HG03469 (cell line): Measurements from ENCODE around the gene FABP7.
A peak's percentile ranks its signal among the peaks of the same experiment; 100 is the strongest.

Source experiments
- ATAC-seq: cut with Tn5 transposase; IDR thresholded peaks from one replicate; pipeline ENCODE4 v1.9.1; 2021; ENCODE audit warnings: mild to moderate bottlenecking, moderate library complexity, moderate number of reproducible peaks; ENCODE audit not compliant: unreplicated experiment

Gene FABP7

DNA sequence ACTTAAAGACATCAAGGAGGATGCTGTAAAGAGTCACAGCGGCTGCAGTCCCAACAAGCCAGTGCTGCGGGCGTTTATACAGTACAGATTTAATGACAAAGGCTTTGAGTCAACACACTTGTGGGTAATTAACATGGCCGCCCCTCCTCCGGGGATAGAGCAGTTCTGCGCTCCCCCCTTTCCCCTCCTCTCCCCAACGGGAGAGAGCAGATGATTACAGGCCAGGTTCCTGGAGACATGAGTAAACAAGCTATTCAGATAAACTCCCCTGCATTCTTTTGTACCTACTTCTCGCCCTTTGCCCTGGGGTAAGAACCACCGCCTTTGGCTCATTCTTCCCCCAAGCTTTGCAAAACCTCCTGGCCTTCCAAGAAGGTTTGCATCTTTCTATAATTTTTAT is 23.6 kb upstream of the FABP7 start:
- no peak for ATAC-seq

DNA sequence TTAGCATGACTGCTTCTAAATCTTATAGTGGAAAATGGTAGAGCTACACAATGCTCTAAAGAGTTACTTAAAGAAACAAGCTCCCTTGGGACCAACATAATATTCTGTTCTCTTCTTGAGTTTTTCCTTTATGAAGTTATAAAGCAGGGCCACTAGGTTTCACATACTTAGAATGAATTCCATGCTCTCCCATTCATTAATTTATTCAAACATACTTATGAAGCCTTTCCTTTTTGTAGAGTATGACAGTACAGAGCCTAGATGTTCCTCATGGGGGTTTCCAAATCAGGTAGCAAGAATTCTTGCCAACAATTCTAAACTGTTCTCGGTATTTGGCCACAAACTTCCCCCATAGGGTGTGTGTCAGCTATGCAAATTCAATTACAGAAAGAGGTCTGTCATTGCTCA is 20.6 kb upstream of the FABP7 start:
- peak; percentile 99 for ATAC-seq

DNA sequence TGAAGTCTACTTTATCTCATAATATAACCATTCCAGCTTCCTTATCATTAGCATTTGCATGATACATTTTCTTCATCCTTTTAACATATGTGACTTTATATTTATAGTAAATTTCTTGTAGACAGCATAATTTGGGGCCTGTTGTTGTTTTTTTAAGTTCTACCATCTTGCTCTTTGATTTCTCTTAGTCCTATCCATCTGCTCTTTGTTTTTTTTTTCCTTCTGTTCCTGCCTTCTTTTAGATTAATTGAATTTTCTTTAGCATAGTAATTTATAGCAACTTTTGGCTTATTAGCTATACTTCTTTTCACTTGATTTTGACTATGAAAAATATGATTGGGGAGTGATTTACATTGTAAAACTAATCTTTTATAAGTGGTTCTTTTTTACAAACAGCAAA is 19.2 kb upstream of the FABP7 start:
- no peak for ATAC-seq

DNA sequence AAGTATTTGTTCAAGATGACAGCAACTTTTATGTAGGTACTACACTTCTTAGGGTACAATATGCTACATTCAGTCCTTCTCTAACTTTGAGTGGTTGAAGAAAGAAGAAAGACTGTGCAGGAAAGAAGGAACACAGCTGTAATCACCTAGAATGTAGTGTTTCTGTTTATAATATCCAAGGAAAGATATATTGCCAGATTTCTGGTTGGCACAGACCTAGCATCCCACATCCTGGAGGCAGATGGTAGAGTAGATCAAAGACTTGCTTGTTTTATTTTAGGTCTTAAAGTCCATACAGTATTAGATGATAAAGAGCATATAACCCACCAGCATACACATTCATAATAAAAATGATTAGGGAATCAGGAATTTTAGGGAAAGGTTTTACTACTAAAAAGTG is 13.3 kb upstream of the FABP7 start:
- no peak for ATAC-seq

DNA sequence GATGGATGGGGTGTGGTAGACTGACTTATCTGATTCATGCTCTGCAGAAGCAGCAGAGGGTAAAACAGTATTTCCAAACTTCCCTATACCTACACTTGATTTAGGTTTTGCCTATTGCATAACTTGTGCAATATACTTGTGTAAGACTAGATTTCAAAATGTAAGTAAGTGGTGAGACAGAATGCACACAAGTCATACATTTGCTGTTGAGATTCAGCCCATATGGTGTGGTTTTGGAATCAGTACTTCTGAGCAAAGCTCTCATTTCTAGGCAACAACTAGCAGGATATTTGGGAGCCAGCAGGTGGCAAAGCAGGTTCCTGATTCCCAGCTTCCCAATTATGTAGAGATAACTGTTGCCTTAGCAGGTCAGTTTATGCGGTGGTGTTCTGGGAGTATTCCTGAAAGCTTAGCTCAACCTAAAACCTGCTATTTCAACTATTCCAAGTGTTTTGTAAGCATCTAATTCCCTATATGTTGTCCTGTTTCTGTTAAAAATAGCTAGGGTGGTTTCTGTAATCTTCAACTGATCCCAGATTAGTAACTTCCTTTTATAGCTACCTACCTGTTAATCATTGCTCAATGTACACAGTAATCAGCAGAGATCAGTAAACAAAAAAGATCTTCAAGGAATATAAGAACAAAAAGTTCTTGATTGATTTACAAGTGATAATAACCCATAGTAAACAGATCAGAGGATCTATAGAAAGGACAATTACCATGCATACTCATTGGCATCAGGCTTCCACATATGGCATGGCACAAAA is 8.5 kb upstream of the FABP7 start:
- ATAC-seq, result no peak

DNA sequence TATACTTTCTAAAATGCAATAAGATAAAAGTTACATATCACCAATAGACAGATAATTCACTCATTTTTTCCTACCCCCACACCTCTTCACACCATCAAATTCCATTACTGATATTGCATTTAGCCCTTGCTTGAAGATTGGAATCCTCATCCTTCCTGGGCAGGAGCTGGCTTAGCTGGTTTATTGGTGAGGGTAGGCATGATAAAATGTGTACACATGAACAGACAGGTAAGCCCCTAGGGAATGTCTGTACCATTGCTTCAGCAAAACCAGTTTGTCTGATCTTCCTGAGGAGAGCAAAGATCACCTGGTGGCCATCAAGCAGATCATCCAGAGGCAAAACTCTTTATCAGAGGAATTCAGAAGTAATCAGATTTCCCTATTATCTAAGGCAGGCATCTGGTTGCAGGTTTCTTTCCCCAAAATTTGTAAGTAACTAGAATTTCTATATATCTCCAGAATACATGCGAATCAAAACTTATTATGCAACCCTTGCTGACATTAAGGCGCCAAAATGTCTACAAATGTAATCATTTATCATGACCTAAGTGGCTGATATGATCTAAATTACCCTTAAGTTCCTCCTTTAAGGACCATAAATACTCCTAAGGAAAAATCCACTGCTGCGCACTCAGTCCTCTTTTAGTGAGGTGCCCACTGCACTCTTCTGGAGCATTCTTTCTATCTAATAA is 6.6 kb upstream of the FABP7 start:
- no peak for ATAC-seq

DNA sequence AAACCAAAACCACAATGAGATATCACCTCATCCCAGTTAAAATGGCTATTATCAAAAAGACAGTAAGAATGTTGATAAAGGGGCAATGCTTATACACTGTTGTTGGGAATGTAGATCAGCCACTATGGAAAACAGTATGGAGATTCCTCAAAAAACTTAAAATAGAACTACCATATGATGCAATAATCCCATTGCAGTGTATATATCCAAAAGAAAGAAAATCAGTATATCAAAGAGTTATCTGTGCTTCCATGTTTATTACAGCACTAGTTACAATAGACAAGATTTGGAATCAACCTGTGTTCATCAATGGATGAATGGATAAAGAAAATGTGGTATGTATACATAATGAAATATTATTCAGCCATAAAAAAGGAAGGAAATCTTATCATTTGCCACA is 3.5 kb upstream of the FABP7 start:
- no peak for ATAC-seq

DNA sequence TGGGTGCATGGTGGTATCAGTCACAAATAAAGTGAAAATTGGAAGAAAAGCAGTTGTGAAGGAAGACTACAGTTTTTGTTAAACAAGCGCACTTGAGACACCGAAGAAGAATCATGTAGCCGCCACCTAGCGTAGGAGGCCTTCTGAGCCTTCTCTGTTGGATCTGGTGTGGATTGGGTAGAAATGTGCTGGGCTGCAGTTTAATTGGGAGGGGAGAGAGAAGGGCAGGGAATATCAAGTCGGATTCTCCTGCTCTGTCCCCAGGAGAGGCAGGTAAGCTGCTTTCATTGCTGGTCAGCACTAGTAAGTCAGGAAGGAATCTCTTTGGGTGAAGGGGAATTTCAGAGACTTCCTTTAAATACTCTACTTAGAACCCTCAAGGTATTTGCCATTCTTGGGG is 1.2 kb upstream of the FABP7 start:
- ATAC-seq, result no peak

DNA sequence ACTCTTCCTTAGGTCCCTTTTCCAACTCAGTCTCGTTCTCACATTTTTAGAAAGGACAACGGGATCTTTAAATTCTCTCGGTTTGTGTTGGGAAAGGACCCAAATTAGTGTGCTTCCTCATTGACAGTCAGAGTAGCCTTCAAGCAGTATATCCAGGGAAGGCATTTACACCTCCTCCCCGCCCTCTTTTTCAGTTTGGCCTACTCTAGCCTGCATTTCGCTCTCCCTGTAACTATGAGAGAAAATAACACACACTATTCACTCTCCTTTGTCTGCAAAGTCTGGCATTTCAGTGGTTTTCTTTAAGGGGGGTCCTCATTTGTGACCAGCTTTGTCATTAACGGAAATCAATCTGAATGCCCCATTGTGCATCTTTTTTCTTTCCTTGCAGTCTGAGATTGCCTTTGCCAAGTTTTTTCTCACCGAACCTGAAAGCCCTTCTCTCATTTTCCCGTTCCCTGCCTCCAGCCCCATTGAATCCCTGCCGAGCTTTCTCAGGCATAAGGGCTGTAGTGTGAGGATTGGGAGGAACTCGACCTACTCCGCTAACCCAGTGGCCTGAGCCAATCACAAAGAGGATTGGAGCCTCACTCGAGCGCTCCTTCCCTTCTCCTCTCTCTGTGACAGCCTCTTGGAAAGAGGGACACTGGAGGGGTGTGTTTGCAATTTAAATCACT is 393 bp upstream of the FABP7 start:
- no peak for ATAC-seq

DNA sequence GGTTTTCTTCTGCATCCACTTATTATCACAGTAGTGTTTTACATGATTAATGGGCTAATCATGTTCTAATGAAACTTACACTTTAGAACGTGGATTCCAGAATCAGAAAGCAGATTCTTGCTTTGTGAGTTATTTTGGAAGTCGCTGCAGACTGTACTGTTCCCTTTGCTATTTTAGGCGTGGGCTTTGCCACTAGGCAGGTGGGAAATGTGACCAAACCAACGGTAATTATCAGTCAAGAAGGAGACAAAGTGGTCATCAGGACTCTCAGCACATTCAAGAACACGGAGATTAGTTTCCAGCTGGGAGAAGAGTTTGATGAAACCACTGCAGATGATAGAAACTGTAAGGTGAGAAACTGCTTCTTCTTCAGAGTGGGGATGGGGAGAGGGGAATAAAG is 598 bp downstream of the FABP7 start:
- ATAC-seq, result no peak

DNA sequence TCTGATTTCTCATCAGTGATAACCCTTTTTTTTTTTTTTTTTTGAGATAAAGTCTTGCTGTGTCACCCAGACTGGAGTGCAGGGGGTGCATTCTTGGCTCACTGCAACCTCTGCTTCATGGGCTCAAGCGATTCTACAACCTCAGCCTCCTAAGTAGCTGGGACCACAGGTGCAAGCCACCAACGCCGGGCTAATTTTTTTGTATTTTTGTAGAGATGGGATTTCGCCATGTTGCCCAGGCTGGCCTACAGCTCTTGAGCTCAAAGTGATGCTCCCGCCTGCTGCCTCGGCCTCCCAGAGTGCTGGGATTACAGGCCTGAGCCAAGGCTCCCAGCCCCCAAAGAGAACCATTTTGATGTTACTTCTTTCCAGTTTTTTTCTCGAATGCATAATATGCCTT is 2.2 kb downstream of the FABP7 start:
- no peak for ATAC-seq

DNA sequence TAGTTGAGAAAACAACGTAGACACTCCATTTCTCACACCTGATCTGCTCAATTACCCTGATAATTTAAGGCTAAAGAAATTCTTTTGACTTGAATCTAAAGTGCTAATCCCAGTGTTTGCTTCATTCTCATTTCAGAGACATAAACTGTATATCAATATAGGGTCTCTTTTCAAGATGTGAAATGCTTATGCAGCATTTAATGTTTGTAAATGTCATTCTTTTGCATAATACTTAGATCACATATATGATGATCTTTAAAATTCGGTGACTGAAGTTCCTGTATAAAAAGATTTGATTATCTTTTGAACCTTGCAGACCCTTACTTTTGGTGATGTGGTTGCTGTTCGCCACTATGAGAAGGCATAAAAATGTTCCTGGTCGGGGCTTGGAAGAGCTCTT is 3.9 kb downstream of the FABP7 start:
- ATAC-seq, result no peak

DNA sequence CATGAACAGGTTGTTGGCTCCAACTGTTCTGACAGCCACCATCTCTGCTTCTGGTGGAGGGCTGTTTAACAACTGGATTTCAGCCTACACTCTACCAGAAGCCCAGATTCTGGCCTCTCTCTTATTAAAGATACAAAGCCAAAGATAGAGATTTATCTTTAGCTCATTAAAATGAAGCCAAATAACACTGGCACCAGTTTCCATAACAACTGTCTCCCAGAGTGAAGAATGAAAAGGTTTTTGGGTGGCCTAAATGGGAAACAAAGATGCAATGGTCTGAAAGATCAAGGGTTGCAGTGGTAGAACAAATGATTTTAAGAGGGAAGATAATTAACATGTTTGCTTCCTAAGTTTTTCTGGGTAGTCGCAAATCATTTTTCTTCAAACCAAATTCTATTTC is 6.4 kb downstream of the FABP7 start:
- ATAC-seq, result no peak

DNA sequence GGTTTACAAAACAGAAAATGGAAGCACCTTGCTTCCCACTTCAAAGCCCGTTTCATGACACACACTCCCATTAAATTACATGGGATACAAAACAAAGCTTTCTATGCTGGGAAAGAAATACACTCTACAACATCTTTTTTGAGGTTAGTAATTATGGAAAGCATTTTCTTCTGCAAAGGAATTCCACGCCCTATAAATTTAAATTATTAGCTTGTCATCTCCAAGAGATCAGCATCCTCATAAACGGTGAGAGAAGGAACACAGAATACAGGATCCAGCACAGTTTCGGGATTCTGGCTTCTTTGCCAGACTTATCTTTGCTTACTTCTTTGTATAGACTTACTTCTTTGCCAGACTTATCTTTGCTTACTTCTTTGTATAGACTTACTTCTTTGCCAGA is 8.2 kb downstream of the FABP7 start:
- ATAC-seq, result no peak

DNA sequence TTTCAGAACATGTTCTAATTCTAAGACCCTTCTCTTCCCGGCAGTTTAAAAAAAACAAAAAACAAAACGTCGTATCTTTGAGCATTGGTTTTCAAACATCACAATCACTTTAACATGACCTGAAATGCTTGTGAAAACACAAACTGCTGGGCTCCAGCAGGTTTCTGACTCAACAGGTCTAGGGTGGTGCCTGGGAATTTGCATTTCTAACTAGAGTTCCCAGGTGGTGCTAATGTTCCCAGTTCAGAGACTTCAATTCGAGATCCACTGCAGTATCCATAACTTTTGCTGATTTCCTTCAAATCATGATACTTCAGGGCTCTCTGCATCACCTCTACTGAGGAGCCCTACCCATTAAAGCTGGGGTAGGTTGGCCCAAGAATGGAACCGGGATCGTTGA is 8.7 kb downstream of the FABP7 start:
- ATAC-seq, result no peak

DNA sequence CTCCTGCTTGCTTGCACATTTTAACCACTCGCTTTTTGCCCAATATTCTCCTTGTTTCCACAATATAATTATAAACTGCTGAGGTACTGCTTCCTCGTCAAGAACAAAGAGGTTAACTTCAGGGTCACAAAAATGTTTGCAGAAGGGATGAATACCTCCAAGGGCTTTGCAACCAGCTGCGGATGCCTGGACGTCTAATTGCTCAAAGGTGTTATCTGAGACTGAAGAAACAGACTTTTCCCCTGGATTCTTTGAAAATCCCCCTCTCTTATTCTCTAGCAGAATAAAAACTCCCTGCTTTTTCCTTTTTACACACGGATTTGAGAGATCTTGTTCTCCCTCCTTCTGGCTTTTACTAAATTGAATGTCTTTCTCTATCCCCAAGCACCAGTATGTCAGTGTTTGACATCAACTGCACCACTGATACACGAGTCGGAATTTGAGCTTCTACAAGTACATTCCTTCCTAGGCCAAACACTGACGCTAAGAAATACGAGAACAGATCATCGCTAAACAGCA is 9.2 kb downstream of the FABP7 start:
- peak; percentile 23 for ATAC-seq

DNA sequence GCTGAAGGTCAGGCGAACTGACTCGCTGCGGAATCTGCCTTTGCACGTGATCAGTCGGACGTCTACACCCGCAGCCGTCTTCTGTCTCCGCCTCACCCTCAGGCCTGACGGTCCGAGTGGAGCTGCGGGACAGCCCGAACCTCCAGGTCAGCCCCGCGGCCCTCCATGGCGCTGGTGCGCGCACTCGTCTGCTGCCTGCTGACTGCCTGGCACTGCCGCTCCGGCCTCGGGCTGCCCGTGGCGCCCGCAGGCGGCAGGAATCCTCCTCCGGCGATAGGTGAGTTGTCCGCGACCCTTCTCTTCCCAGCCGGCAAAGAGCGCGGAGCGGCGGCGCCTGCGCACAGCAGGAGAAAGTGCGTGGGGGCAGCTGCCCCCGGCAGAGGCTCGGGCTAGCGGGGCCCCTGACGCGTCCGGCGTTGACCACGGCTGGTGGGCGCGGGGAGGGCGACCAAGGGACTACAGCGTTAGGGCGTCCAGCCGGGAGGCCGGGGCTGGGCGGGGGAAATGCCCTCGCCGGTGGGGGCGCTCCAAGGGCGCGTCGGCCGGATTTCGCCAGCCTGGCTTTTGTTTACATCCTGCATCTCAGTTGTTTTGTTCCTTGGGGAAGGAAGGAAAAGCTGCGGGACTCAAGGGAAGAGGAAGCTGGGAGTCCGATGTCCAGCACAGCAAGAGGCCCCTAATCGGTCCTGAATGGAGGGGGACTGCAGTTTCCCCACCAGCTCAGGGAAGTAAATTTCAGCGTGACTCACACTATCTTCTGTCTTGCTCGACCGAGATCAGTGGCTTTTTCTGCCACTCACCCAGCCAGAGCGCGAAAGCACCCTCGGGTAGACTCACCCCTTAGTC is 9.9 kb downstream of the FABP7 start, which contains the start of gene SMPDL3A:
SMPDL3A (plus strand) TSS at position 77 of the 846 bp plus-strand sequence; CDS start at position 166, 89 bp downstream.
- ATAC-seq, result peak; percentile 49

DNA sequence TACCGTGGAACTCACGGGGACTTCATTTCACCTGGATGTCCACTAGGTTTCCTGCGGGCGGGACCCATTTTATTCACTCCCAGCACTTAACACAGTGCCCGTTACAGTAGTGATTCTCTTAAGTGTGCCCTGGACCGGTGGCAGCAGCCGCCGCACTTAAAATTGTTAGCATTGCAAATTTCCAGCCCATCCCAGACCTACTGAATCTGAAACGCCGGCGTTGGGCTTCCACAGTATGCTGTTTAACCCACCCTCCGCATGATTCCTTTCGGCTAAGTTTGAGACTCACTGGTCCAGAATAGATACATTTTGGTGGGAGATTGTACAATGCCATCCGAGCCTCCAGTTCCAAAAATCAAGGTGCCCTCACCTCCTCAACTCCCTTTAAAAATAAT is 10.5 kb downstream of the FABP7 start:
- no peak for ATAC-seq

DNA sequence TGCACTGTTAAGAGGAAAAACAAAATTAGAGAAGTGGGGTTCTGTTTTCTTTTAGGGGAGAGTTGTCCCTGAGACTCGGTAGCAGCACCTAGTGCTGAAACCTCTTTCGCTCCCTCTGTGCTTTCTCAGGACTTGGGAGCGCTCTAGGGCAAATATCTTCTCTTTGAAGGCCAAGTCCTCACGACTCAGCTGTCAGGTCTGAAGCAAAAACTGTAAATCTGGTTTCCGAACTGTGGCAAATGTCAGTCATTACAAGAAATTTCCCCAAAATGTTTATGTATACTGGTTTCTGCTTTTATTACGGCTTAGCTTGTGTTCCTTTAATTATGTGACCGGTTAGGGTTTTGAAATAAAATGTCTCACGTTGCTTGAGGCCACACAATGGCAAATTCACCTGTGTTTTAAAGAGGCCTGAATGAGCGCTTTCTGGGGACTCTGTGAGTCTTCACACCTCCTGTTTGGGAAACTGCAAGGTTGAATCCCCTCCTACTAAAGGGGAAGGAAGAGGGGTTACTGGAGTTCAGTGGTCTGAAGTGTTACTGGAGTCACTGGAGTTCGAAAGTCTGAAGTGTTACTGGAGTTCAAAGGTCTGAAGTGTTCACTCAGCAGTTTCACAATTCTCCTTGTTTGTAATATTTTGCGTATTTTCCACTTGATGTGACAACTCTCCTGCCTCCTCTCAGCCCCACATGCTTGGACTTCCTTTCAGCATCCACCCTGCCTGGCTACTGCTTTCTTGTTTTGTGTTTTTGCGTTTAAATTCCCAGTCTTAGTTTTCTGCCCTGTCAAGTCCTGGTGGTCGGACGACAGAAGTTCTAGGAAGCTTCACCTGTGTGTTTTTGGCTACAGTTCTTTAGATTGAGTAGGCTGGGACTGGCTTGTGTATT is 11.2 kb downstream of the FABP7 start:
- no peak for ATAC-seq

DNA sequence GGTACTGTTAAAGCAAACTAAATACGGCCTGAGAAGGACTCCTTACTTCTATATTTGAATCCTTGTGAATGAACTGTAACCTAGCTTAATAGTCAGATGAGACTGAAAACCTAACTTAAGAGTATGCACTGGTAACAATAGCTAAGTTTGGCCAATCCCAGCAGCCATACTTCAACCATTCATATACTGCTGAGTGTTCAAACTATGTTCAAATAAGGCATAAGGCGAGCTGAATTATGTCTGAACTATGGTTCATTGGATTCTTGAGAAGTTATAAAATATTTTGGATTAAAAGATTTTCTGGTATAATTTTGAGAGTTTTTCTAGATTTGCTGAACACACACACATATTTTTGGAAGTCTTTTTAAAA is 11.8 kb downstream of the FABP7 start:
- no peak for ATAC-seq
